ENCODE measurements around the gene ACTG1. TPM values are rescaled to one million over a fixed set of nuclear protein-coding genes. Genes with fewer than 3 reads are reported as not detected.

Gene ACTG1
- total and polyA plus RNA-seq, 2 of the 13 experiments (the other 11 are each of a cell fraction or from before 2014, with no cell fraction given) = 973 to 1,138 TPM

DNA sequence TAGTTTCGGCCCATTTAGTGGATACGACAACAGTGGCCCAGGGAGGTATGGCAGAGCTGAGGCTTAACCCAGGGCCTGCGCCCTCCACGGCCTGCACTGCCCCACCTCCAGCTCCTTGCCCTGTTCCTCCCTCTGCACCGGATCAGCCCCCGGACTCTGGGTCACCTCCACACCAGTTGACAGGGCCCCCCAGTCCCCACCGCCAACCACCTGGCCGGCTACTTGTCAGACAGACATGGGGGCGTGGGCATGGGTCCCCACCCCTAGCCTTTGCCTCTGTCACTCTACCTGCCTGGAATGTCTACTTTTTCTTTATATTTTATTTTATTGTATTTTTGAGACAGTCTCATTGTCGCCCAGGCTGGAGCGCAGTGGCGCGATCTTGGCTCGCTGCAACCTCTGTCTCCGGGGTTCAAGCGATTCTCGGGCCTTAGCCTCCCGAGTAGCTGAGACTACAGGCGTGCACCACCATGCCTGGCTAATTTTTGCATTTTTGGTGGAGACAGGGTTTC, 3.0 kb upstream of the ACTG1 start:
- peaks cover 0 to 11% of the 10 kb centered on the region in 2 experiments; a peak in 3 of 5 replicates for H3K27me3 ChIP-seq (ENCODE audit: control insufficient read depth in 1 of 2, insufficient read depth in 2 of 2, low read length in 2 of 2)
- H3K4me2 ChIP-seq (ENCODE audit: low read depth, low read length) = peak overlapping the region; percentile 97
- peaks cover 18% of the 10 kb centered on the region for H4K20me1 ChIP-seq (ENCODE audit: insufficient read depth, low read length)
- WGBS (ENCODE audit: low lambda C conversion rate) = 62% methylated on average over 19 of the region's 19 CpGs
- H3K36me3 ChIP-seq (replicated peaks in 1 of 2; ENCODE audit: control insufficient read depth in 1 of 2, insufficient read depth in 2 of 2, low read length in 2 of 2) = peaks cover 9 to 16% of the 10 kb centered on the region in 2 experiments
- H3K4me3 ChIP-seq (replicated peaks in 1 of 3; ENCODE audit: insufficient read depth in 1 of 3, low read depth in 2 of 3, low read length in 3 of 3) = peak overlapping the region; percentile 54 to 88 (median 75)
- intact Hi-C loops (cut with micrococcal nuclease; ENCODE audit: unreplicated experiment) (loop anchor here (10.0 kb wide), 1 partner anchor 121 kb away; the partner anchor contains the start of gene BAHCC1), in situ Hi-C loops (cut with HindIII; ENCODE audit: extremely low pct_ligation_motif_present, low pct_unique_long_range_greater_than_20kb) (no loop called here)
- H3K27ac ChIP-seq (ENCODE audit: extremely low read length, insufficient read depth, low read length) = peak overlapping the region; percentile 43
- ChIA-PET CTCF (ENCODE audit: low intra/inter-chr PET ratio, low total read pairs) (no interaction called here), POLR2A (interaction anchor here (0.5 to 4.3 kb wide), 7 partner anchors 8 to 277 kb away, joined by 3 to 27 read pairs (median 3); partner anchors contain the start of genes FAAP100, NDUFAF8 and TEPSIN)
- no peak overlapping the region for H2AFZ ChIP-seq (ENCODE audit: low read length)
- peaks cover 55% of the 10 kb centered on the region for H3K4me1 ChIP-seq (ENCODE audit: insufficient read depth, low read length)
- FAIRE-seq = no peak
- no peak for DNase-seq (ENCODE audit: low spot score)
- BruUV-seq (replicated peaks) = no TSS peak
- peaks cover 20% of the 10 kb centered on the region for H3K79me2 ChIP-seq (ENCODE audit: insufficient read depth, low read length)
- H3K9ac ChIP-seq (ENCODE audit: insufficient read depth, low read depth, low read length) = peak overlapping the region; percentile 99; the same call in 1 of the 2 replicates
- H3K9me3 ChIP-seq (ENCODE audit: low read length) = no peaks in the 10 kb centered on the region
- no peak for ATAC-seq
- TF ChIP-seq ZNF724P (CRISPR knock-in tag; IDR thresholded peaks at IDR 0.05; ENCODE audit: borderline replicate concordance) = no peak
- peak; percentile 34 for TF ChIP-seq U2AF1 (optimal IDR thresholded peaks at IDR 0.05; ENCODE audit: low read depth, low read length)
- TF ChIP-seq HES4 (CRISPR knock-in tag; IDR thresholded peaks at IDR 0.05; ENCODE audit: borderline replicate concordance) = peak; percentile 47; the same call in 1 of the 2 replicates
- no peak for TF ChIP-seq ONECUT2 (CRISPR knock-in tag; IDR thresholded peaks at IDR 0.05)
- TF ChIP-seq GATAD1 (CRISPR knock-in tag; IDR thresholded peaks at IDR 0.05) = no peak
- TF ChIP-seq ZNF17 (CRISPR knock-in tag; IDR thresholded peaks at IDR 0.05) = 0 out of 2 replicates have a peak, but pooled peaks have one; percentile 52
- no peak for TF ChIP-seq TCF7L2 (IDR thresholded peaks at IDR 0.05; ENCODE audit: low read depth, low read length)
- TF ChIP-seq, protein P1, sequence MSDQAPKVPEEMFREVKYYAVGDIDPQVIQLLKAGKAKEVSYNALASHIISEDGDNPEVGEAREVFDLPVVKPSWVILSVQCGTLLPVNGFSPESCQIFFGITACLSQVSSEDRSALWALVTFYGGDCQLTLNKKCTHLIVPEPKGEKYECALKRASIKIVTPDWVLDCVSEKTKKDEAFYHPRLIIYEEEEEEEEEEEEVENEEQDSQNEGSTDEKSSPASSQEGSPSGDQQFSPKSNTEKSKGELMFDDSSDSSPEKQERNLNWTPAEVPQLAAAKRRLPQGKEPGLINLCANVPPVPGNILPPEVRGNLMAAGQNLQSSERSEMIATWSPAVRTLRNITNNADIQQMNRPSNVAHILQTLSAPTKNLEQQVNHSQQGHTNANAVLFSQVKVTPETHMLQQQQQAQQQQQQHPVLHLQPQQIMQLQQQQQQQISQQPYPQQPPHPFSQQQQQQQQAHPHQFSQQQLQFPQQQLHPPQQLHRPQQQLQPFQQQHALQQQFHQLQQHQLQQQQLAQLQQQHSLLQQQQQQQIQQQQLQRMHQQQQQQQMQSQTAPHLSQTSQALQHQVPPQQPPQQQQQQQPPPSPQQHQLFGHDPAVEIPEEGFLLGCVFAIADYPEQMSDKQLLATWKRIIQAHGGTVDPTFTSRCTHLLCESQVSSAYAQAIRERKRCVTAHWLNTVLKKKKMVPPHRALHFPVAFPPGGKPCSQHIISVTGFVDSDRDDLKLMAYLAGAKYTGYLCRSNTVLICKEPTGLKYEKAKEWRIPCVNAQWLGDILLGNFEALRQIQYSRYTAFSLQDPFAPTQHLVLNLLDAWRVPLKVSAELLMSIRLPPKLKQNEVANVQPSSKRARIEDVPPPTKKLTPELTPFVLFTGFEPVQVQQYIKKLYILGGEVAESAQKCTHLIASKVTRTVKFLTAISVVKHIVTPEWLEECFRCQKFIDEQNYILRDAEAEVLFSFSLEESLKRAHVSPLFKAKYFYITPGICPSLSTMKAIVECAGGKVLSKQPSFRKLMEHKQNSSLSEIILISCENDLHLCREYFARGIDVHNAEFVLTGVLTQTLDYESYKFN (CRISPR knock-in tag; conservative IDR thresholded peaks at IDR 0.05) = peak; percentile 3; the same call in 1 of the 2 replicates
- peak; percentile 70; the same call in 1 of the 2 replicates for TF ChIP-seq NFKB2 (CRISPR knock-in tag; IDR thresholded peaks at IDR 0.05; ENCODE audit: borderline replicate concordance)
- TF ChIP-seq SIX4 (CRISPR knock-in tag; IDR thresholded peaks at IDR 0.05) = no peak
- no peak for TF ChIP-seq MEIS1 (CRISPR knock-in tag; IDR thresholded peaks at IDR 0.05; ENCODE audit: borderline replicate concordance)
- 0 out of 2 replicates have a peak, but pooled peaks have one; percentile 5 for TF ChIP-seq ZNF333 (CRISPR knock-in tag; IDR thresholded peaks at IDR 0.05; ENCODE audit: borderline replicate concordance)
- TF ChIP-seq TIGD3 (CRISPR knock-in tag; IDR thresholded peaks at IDR 0.05; ENCODE audit: borderline replicate concordance) = 0 out of 2 replicates have a peak, but pooled peaks have one; percentile 49
- TF ChIP-seq, protein P2, sequence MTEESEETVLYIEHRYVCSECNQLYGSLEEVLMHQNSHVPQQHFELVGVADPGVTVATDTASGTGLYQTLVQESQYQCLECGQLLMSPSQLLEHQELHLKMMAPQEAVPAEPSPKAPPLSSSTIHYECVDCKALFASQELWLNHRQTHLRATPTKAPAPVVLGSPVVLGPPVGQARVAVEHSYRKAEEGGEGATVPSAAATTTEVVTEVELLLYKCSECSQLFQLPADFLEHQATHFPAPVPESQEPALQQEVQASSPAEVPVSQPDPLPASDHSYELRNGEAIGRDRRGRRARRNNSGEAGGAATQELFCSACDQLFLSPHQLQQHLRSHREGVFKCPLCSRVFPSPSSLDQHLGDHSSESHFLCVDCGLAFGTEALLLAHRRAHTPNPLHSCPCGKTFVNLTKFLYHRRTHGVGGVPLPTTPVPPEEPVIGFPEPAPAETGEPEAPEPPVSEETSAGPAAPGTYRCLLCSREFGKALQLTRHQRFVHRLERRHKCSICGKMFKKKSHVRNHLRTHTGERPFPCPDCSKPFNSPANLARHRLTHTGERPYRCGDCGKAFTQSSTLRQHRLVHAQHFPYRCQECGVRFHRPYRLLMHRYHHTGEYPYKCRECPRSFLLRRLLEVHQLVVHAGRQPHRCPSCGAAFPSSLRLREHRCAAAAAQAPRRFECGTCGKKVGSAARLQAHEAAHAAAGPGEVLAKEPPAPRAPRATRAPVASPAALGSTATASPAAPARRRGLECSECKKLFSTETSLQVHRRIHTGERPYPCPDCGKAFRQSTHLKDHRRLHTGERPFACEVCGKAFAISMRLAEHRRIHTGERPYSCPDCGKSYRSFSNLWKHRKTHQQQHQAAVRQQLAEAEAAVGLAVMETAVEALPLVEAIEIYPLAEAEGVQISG (CRISPR knock-in tag; IDR thresholded peaks at IDR 0.05) = 0 out of 2 replicates have a peak, but pooled peaks have one; percentile 25
